Tibial nerve (tissue), 4 donors: ENCODE results near the gene PPFIA2. TPM values are rescaled to one million over a fixed set of nuclear protein-coding genes. Genes with fewer than 3 reads are reported as not detected.
"Not testable (repeated sequence)": the region's sequence is repeated elsewhere in the genome, so short reads cannot be mapped to it uniquely, and the experiment has no call there.

Source experiments
- DNase-seq, 2 donors: peaks; one replicate each; pipeline ENCODE4 v3.0.0-alpha.2; 2019; ENCODE audit warnings: low spot score in 2 of 2
- H3K27ac ChIP-seq, 4 donors: fragments of 200-600 bp; sonication (generic) in 3 of 4; one replicate each; pipeline ENCODE4 v1.5.1; 2017 to 2019; ENCODE audit warnings: mild to moderate bottlenecking in 1 of 4
- H3K27me3 ChIP-seq, 2 donors: fragments of 200-600 bp; sonication (generic) in 1 of 2; one replicate each; pipeline versions ENCODE4 v1.5.1 to v1.6.0; 2017 to 2019
- H3K36me3 ChIP-seq, 3 donors: fragments of 200-600 bp; sonication (generic); one replicate each; pipeline ENCODE4 v1.5.1; 2018 to 2019
- H3K4me1 ChIP-seq, 4 donors: fragments of 200-600 bp; sonication (generic) in 3 of 4; one replicate each; pipeline ENCODE4 v1.5.1; 2017 to 2019
- H3K4me3 ChIP-seq, 4 donors: fragments of 200-600 bp; sonication (generic) in 3 of 4; one replicate each; pipeline ENCODE4 v1.5.1; 2017 to 2019; ENCODE audit warnings: mild to moderate bottlenecking in 1 of 4, moderate library complexity in 1 of 4
- H3K9me3 ChIP-seq, 4 donors: fragments of 200-600 bp; sonication (generic) in 3 of 4; one replicate each; pipeline ENCODE4 v1.5.1; 2017 to 2019
- EP300 ChIP-seq, 2 donors: sonication (generic); formaldehyde crosslinking; IDR thresholded peaks; one replicate each; pipeline ENCODE4 v1.6.1; 2017; ENCODE audit warnings: antibody characterized with exemption in 2 of 2, mild to moderate bottlenecking in 1 of 2
- POLR2A ChIP-seq, 2 donors: fragments of 450-650 bp; IDR thresholded peaks; one replicate each; pipeline ENCODE4 v1.6.1; 2017; ENCODE audit warnings: antibody characterized with exemption in 2 of 2, mild to moderate bottlenecking in 2 of 2, moderate library complexity in 2 of 2
- WGBS, 2 donors: methylation state at CpG; one replicate each; pipeline ENCODE4 v1.1.5; 2018; 5-methylcytosine and 5-hydroxymethylcytosine counted together
- total RNA-seq, 4 donors: library from RNA; depleted of rRNA; stranded (reverse); fragments of >200 nt; gene quantifications; one replicate each; pipeline ENCODE4 v1.1.0, GENCODE V29; 2016
- TF ChIP-seq, protein P1 (sequence below), 5 experiments: fragments of 200-600 bp in 3 of 5; fragments of 450-650 bp in 2 of 5; sonication (generic) in 3 of 5; IDR thresholded peaks; one replicate each; pipeline ENCODE4 v1.5.1; 2016 to 2019; ENCODE audit warnings: antibody characterized with exemption in 5 of 5, mild to moderate bottlenecking in 3 of 5, moderate library complexity in 2 of 5

The PPFIA2 gene
- total RNA-seq, 4 donors from 2014 or later, result 5.5 to 20.3 (median 13.2) TPM

DNA sequence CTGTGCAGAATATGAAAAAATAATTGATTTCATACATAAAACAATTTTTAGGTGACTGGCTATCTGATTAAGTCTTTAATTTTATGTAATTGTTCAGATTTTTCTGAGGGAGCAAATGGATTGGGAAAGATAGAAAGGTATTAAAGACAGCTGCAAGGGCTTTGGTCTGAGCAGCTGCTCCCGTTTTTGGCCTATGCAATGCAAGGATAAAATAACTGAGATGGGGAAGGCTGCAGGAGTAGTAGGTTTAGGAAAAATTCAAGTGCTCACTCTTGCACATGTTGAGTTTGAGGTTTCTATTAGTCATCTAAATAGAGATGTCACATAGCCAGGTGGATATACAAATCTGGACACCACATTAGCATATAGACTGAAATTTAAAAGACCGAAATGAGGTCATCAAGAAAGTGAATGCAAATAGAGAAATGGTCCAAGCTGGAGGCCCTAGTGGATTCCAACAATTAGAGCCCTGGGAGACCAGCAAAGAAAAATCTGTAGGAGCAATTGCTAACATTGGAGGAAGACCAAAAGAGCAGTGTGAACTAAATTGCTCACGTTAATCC, 144.0 kb downstream of the PPFIA2 start:
- Histone ChIP-seq H3K27me3 (no peaks in the 10 kb centered on the region), H3K36me3 (no peaks in the 10 kb centered on the region), H3K4me3 (no peak overlapping the region), H3K4me1 (no peaks in the 10 kb centered on the region), H3K27ac (no peak overlapping the region), H3K9me3 (no peaks in the 10 kb centered on the region)
- 73 to 75% methylated on average over 3 of the region's 3 CpGs for WGBS, 2 donors
- TF ChIP-seq, protein P1, sequence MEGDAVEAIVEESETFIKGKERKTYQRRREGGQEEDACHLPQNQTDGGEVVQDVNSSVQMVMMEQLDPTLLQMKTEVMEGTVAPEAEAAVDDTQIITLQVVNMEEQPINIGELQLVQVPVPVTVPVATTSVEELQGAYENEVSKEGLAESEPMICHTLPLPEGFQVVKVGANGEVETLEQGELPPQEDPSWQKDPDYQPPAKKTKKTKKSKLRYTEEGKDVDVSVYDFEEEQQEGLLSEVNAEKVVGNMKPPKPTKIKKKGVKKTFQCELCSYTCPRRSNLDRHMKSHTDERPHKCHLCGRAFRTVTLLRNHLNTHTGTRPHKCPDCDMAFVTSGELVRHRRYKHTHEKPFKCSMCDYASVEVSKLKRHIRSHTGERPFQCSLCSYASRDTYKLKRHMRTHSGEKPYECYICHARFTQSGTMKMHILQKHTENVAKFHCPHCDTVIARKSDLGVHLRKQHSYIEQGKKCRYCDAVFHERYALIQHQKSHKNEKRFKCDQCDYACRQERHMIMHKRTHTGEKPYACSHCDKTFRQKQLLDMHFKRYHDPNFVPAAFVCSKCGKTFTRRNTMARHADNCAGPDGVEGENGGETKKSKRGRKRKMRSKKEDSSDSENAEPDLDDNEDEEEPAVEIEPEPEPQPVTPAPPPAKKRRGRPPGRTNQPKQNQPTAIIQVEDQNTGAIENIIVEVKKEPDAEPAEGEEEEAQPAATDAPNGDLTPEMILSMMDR (IDR thresholded peaks at IDR 0.05), result no peak
- TF ChIP-seq EP300 (IDR thresholded peaks at IDR 0.05) (no peak), POLR2A (IDR thresholded peaks at IDR 0.05) (no peak)
- no peak for DNase-seq

DNA sequence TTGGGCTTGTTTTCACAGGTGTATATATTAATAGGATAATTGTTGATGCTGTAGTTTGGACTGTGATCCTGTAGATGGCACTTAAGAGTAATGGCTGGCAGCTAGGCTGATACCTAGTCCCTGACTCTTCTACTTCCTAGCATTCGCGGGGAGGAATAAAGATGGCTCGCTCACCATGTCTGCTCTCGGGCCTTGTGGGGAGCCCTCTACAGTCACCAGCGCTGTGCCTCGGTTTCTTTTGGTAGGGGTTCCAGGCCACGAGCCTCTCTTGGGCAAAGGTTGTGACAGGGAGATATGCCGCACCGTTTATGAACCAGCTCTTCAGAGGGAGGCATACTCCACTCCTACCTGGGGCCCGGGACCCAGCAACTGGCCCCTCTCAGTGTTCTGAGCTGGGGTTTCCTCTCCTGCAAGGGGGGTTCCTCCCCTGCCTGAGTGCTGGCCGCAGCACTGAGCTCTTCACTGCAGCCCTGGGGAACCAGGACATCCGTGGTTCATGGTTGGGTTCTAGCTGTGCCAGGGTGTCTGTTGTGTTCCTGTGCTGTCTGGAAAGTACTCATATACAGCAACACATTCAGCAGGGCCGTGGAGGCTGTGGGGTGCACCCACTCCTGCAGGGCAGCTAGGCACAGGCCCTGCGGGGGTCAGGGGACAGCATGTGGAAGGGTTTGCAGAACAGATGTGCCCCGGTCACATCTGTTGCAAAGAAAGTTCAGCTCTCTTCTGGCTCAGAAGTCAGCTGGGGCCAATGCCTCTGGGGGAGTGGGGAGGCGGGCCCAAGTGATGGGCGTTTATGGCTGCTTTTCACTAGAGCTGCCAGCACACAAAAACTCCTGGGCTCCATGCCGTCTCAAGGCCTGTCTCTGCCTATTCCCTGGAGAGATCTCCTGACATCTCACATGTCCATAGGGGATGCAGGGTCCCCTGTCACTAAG, 147.9 kb downstream of the PPFIA2 start:
- no peaks in the 10 kb centered on the region for H3K27me3 ChIP-seq
- no peak overlapping the region for H3K27ac ChIP-seq
- H3K4me3 ChIP-seq, result no peak overlapping the region
- H3K9me3 ChIP-seq, result no peaks in the 10 kb centered on the region
- H3K4me1 ChIP-seq, result no peaks in the 10 kb centered on the region
- H3K36me3 ChIP-seq, result no peaks in the 10 kb centered on the region
- TF ChIP-seq, protein P1 (IDR thresholded peaks at IDR 0.05), result no peak
- TF ChIP-seq POLR2A (IDR thresholded peaks at IDR 0.05), result no peak
- TF ChIP-seq EP300 (IDR thresholded peaks at IDR 0.05), result no peak
- WGBS, 2 donors, result 84 to 87% methylated on average over 17 to 18 of the region's 18 CpGs
- no peak for DNase-seq

DNA sequence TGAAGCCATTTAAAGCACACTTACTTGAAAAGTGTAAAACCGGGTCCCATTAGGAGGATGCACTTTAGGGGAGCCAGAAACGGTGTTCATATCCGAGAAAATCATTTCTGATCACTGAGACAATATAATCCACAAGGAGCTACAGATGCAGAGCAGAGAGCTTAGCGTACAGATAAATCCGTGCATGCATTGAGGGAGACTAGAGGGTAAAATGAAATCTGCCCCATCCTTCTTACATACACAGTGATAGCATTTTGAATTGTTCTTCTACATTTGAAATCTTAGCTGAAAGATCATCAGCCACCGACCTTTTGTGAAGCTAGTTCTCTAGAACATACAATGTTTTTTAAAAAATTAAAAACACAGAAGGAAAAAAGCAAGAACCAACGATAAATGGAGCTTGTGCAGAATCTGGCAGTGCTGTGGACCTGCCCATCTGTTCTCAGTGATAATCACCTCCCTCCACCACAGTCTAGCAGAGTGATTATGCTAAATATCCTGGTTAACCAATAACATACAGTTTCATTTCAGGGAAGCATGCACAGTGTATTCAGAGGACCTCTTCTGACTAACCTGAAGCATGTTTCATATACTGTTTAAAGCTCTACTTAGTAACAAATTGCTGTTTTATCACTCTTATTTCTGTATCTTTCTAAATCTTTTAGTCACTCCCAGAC, 161.1 kb downstream of the PPFIA2 start:
- TF ChIP-seq EP300 (IDR thresholded peaks at IDR 0.05) (no peak), POLR2A (IDR thresholded peaks at IDR 0.05) (no peak)
- TF ChIP-seq, protein P1 (IDR thresholded peaks at IDR 0.05), result no peak
- Histone ChIP-seq H3K27me3 (no peaks in the 10 kb centered on the region), H3K36me3 (no peaks in the 10 kb centered on the region), H3K4me3 (no peak overlapping the region), H3K9me3 (no peaks in the 10 kb centered on the region), H3K27ac (no peak overlapping the region), H3K4me1 (no peaks in the 10 kb centered on the region)
- no peak for DNase-seq
- 68 to 72% methylated on average over 7 of the region's 7 CpGs for WGBS, 2 donors

DNA sequence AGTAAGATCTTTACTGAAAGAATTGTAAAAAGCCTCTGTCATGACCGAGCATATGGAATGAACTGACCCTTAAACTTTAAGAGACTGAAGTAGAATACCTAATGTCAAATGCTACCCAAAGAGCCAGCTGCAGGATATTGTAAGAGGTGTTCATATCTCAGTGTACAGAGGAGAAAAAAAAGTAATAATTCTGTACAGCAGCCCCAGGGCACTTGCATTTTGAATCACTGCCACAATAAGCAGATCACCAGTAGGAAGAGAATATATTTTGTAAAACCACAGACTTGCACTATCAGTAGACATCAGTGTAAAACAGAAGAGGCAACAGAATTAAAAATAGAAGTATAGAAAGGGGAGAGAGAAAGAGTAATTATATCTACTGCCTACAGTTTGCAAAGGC, 162.6 kb downstream of the PPFIA2 start:
- H3K36me3 ChIP-seq, result no peaks in the 10 kb centered on the region
- DNase-seq, result no peak
- H3K27ac ChIP-seq, result no peak overlapping the region
- no peaks in the 10 kb centered on the region for H3K27me3 ChIP-seq
- WGBS, 2 donors, result 65% methylated on average over 1 of the region's 1 CpG
- no peaks in the 10 kb centered on the region for H3K4me1 ChIP-seq
- no peaks in the 10 kb centered on the region for H3K9me3 ChIP-seq
- TF ChIP-seq, protein P1 (IDR thresholded peaks at IDR 0.05), result no peak
- TF ChIP-seq POLR2A (IDR thresholded peaks at IDR 0.05), result no peak
- TF ChIP-seq EP300 (IDR thresholded peaks at IDR 0.05), result no peak
- no peak overlapping the region for H3K4me3 ChIP-seq

DNA sequence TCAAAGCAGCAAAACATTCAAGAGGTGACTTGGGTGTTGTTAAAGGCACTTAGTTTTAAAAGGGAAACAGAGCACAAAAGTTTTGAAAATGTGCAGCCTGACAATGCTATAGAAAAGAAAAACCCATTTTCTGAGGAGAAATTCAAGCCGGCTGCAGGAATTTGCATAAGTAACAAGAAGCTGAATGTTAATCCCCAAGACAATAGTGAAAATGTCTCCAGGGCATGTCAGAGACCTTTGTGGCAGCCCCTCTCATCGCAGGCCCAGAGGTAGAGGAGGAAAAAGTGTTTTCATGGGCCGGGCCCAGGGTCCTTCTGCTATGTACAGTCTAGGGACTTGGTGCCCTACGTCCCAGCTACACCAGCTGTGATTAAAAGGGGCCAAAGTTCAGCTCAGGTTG, 167.9 kb downstream of the PPFIA2 start:
- DNase-seq, result no peak
- H3K27ac ChIP-seq, result no peak overlapping the region
- H3K4me1 ChIP-seq, result no peaks in the 10 kb centered on the region
- H3K4me3 ChIP-seq, result no peak overlapping the region
- WGBS, 2 donors, result 82 to 85% methylated on average over 4 of the region's 4 CpGs
- no peaks in the 10 kb centered on the region for H3K27me3 ChIP-seq
- H3K36me3 ChIP-seq, result no peaks in the 10 kb centered on the region
- no peak for TF ChIP-seq EP300 (IDR thresholded peaks at IDR 0.05)
- no peak for TF ChIP-seq POLR2A (IDR thresholded peaks at IDR 0.05)
- TF ChIP-seq, protein P1 (IDR thresholded peaks at IDR 0.05), result no peak
- H3K9me3 ChIP-seq, result peaks cover 0 to 14% (median 0%) of the 10 kb centered on the region in 4 donors

DNA sequence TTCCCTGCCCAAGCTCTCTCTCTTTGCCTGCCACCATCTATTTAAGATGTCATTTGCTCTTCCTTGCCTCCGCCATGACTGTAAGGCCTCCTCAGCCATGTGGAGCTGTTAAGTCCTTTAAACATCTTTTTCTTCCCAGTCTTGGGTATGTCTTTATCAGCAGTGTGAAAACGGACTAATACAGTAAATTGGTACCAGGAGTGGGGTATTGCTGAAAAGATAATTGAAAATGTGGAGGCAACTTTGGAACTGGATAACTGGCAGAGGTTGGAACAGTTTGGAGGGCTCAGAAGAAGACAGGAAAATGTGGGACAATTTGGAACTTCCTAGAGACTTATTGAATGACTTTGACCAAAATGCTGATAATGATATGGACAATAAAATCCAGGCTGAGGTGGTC, 168.4 kb downstream of the PPFIA2 start:
- WGBS, 2 donors, result 88 to 90% methylated on average over 2 of the region's 2 CpGs
- H3K9me3 ChIP-seq, result peaks cover 0 to 14% (median 0%) of the 10 kb centered on the region in 4 donors
- H3K4me1 ChIP-seq, H3K36me3 ChIP-seq, H3K4me3 ChIP-seq, DNase-seq, H3K27ac ChIP-seq, H3K27me3 ChIP-seq: not testable (repeated sequence)
